ENCODE data around the gene SULT1C2. TPM values are rescaled to one million over a fixed set of nuclear protein-coding genes. Genes with fewer than 3 reads are reported as not detected.

Gene SULT1C2
- total and polyA plus RNA-seq, 9 of the 15 experiments (the other 6 are each of a cell fraction or from before 2014, with no cell fraction given) = 0.22 TPM; not detected in 8

- Histone ChIP-seq H3K9me1 (ENCODE audit: control insufficient read depth, insufficient read depth, low read length) (no peaks in the 10 kb centered on the region), H3K79me2 (ENCODE audit: control insufficient read depth, insufficient read depth, low read length) (no peaks in the 10 kb centered on the region), H3K27ac (ENCODE audit: extremely low read depth, low read depth, low read length) (no peak overlapping the region), H3K4me2 (ENCODE audit: insufficient read depth, low read length) (no peak overlapping the region), H4K20me1 (replicated peaks; ENCODE audit: control insufficient read depth, insufficient read depth, low read length) (no peaks in the 10 kb centered on the region), H3K9ac (ENCODE audit: insufficient read depth in 1 of 2, low read depth in 2 of 2, low read length in 2 of 2) (no peak overlapping the region), H3K4me1 (replicated peaks in 1 of 2; ENCODE audit: control insufficient read depth in 2 of 2, insufficient read depth in 2 of 2, low read length in 2 of 2) (no peaks in the 10 kb centered on the region), H3K9me3 (replicated peaks; ENCODE audit: control insufficient read depth, insufficient read depth, low read depth, low read length) (no peaks in the 10 kb centered on the region), H3K36me3 (ENCODE audit: control insufficient read depth, insufficient read depth, low read length) (no peaks in the 10 kb centered on the region), H2AFZ (ENCODE audit: low read depth, low read length) (no peak overlapping the region), H3K4me3 (no peak overlapping the region), H3K27me3 (ENCODE audit: control insufficient read depth in 2 of 2, insufficient read depth in 2 of 2, low read length in 2 of 2) (no peaks in the 10 kb centered on the region)
- CTCF ChIA-PET (ENCODE audit: low intra/inter-chr PET ratio) = no interaction called here
- intact Hi-C loops (cut with micrococcal nuclease) (no loop called here), in situ Hi-C loops (cut with MboI) (no loop called here)
- no peak for DNase-seq (ENCODE audit: extremely low read depth in 1 of 4, low spot score in 3 of 4)
- 0% methylated on average over 1 of the region's 1 CpG for WGBS (ENCODE audit: insufficient coverage, low coverage, missing lambda C conversion rate)
- no peak for TF ChIP-seq ZNF699 (CRISPR knock-in tag; IDR thresholded peaks at IDR 0.05; ENCODE audit: insufficient replicate concordance)
- FAIRE-seq = no peak
- POLR2A ChIA-PET = interaction anchor here (1.3 kb wide), 1 partner anchor 11 kb away, joined by 4 read pairs; no protein-coding TSS in a partner anchor
- ATAC-seq = no peak
- BruUV-seq (replicated peaks) = no TSS peak
Observed at GRCh38 chr2:108243566-108243965, 45.1 kb upstream of the SULT1C2 start.

- 0% methylated on average over 2 of the region's 2 CpGs for WGBS (ENCODE audit: insufficient coverage, low coverage, missing lambda C conversion rate)
- no peak for DNase-seq (ENCODE audit: extremely low read depth in 1 of 4, low spot score in 3 of 4)
- TF ChIP-seq MAZ (CRISPR knock-in tag; conservative IDR thresholded peaks at IDR 0.05 in 1 of 2, IDR thresholded peaks at IDR 0.05 in 1 of 2) (no peak), ZNF644 (tag; IDR thresholded peaks at IDR 0.05; ENCODE audit: low read depth) (no peak), ZNF398 (CRISPR knock-in tag; IDR thresholded peaks at IDR 0.05) (no peak), BRF2 (IDR thresholded peaks at IDR 0.05; ENCODE audit: borderline replicate concordance, insufficient read depth, insufficient read length) (no peak), TRIM28 (IDR thresholded peaks at IDR 0.05) (no peak), ADNP (tag; IDR thresholded peaks at IDR 0.05) (no peak), ZNF354B (CRISPR knock-in tag; IDR thresholded peaks at IDR 0.05) (no peak), MTA2 (IDR thresholded peaks at IDR 0.05; ENCODE audit: low read depth) (no peak), TCF3 (CRISPR knock-in tag; IDR thresholded peaks at IDR 0.05) (no peak), JUN (IDR thresholded peaks at IDR 0.05; ENCODE audit: borderline replicate concordance, low read depth, low read length) (no peak), JUN (CRISPR knock-in tag; IDR thresholded peaks at IDR 0.05; ENCODE audit: borderline replicate concordance) (no peak), RFX1 (IDR thresholded peaks at IDR 0.05) (no peak), SMARCA5 (IDR thresholded peaks at IDR 0.05) (no peak)
Observed at GRCh38 chr2:108244667-108245414, 43.9 kb upstream of the SULT1C2 start.

More at GRCh38 chr2:108244667-108245414, 43.9 kb upstream of the SULT1C2 start:
- FAIRE-seq = no peak
- in situ Hi-C loops (cut with MboI) = no loop called here
- H3K4me2 ChIP-seq (ENCODE audit: insufficient read depth, low read length) = no peak overlapping the region
- no peak for ATAC-seq
- no peak overlapping the region for H3K9ac ChIP-seq (ENCODE audit: insufficient read depth in 1 of 2, low read depth in 2 of 2, low read length in 2 of 2)
- CTCF ChIA-PET (ENCODE audit: low intra/inter-chr PET ratio) = no interaction called here
- H3K4me1 ChIP-seq (replicated peaks in 1 of 2; ENCODE audit: control insufficient read depth in 2 of 2, insufficient read depth in 2 of 2, low read length in 2 of 2) = no peaks in the 10 kb centered on the region
- no peak overlapping the region for H2AFZ ChIP-seq (ENCODE audit: low read depth, low read length)
- no peaks in the 10 kb centered on the region for H4K20me1 ChIP-seq (replicated peaks; ENCODE audit: control insufficient read depth, insufficient read depth, low read length)
- no peaks in the 10 kb centered on the region for H3K9me1 ChIP-seq (ENCODE audit: control insufficient read depth, insufficient read depth, low read length)
- intact Hi-C loops (cut with micrococcal nuclease) = no loop called here
- H3K36me3 ChIP-seq (ENCODE audit: control insufficient read depth, insufficient read depth, low read length) = no peaks in the 10 kb centered on the region
- H3K79me2 ChIP-seq (ENCODE audit: control insufficient read depth, insufficient read depth, low read length) = no peaks in the 10 kb centered on the region
- H3K9me3 ChIP-seq (replicated peaks; ENCODE audit: control insufficient read depth, insufficient read depth, low read depth, low read length) = no peaks in the 10 kb centered on the region
- H3K4me3 ChIP-seq = no peak overlapping the region
- POLR2A ChIA-PET = interaction anchor here (1.3 kb wide), 1 partner anchor 9 kb away, joined by 4 read pairs; no protein-coding TSS in a partner anchor
- no peaks in the 10 kb centered on the region for H3K27me3 ChIP-seq (ENCODE audit: control insufficient read depth in 2 of 2, insufficient read depth in 2 of 2, low read length in 2 of 2)
- BruUV-seq (replicated peaks) = no TSS peak
- no peak overlapping the region for H3K27ac ChIP-seq (ENCODE audit: extremely low read depth, low read depth, low read length)
